HepG2 (cell line): ENCODE results near the gene ZNF771. TPM values are rescaled to one million over a fixed set of nuclear protein-coding genes. Genes with fewer than 3 reads are reported as not detected.

Source experiments
- ARID3A ChIP-seq: IDR thresholded peaks from 2 replicates; pipeline ENCODE4 v1.6.1; 2012; ENCODE audit warnings: low read depth, low read length, improper control_type of control experiment
- BRD4 ChIP-seq: sonication (generic); formaldehyde crosslinking; IDR thresholded peaks from 2 replicates; pipeline ENCODE4 v1.4.0; 2020; ENCODE audit warnings: missing genetic modification reagents
- DMAP1 ChIP-seq: IDR thresholded peaks from 2 replicates; pipeline ENCODE4 v1.6.1; 2016
- GRHL1 ChIP-seq: sonication (generic); formaldehyde crosslinking; conservative IDR thresholded peaks from 2 replicates; pipeline ENCODE4 v1.8.0; 2022; ENCODE audit warnings: missing genetic modification reagents
- RNF2 ChIP-seq: fragments of 450-650 bp; conservative IDR thresholded peaks from 2 replicates; pipeline ENCODE4 v1.6.1; 2016; ENCODE audit warnings: low read depth
- SNAPC2 ChIP-seq: sonication (generic); formaldehyde crosslinking; IDR thresholded peaks from 2 replicates; pipeline ENCODE4 v1.8.1; 2022; ENCODE audit warnings: mild to moderate bottlenecking, missing genetic modification reagents
- SRSF4 ChIP-seq: fragments of 200-400 bp; formaldehyde crosslinking; IDR thresholded peaks from one replicate; pipeline ENCODE4 v1.6.1; 2018; ENCODE audit warnings: mild to moderate bottlenecking, low read depth, low read length, moderate library complexity; ENCODE audit not compliant: poor library complexity, severe bottlenecking
- TGIF2 ChIP-seq: IDR thresholded peaks from 2 replicates; pipeline ENCODE4 v1.6.1; 2016; ENCODE audit warnings: control low read depth, missing compliant biosample characterization
- TRIM22 ChIP-seq: fragments of 450-650 bp; IDR thresholded peaks from 2 replicates; pipeline ENCODE4 v1.6.1; 2017
- ZFP91 ChIP-seq: sonication (generic); formaldehyde crosslinking; IDR thresholded peaks from 2 replicates; pipeline ENCODE4 v1.9.0; 2022; ENCODE audit warnings: missing genetic modification reagents, mild to moderate bottlenecking, borderline replicate concordance
- ZHX1 ChIP-seq: sonication (generic); formaldehyde crosslinking; IDR thresholded peaks from 2 replicates; pipeline ENCODE4 v1.8.1; 2022; ENCODE audit warnings: low read depth, mild to moderate bottlenecking, missing genetic modification reagents
- ZMYM4 ChIP-seq: sonication (generic); formaldehyde crosslinking; IDR thresholded peaks from 2 replicates; pipeline ENCODE4 v1.8.1; 2023; ENCODE audit warnings: mild to moderate bottlenecking, missing genetic modification reagents
- ZNF350 ChIP-seq: sonication (generic); formaldehyde crosslinking; IDR thresholded peaks from 2 replicates; pipeline ENCODE4 v1.4.0; 2020; ENCODE audit warnings: mild to moderate bottlenecking, low read depth, missing genetic modification reagents, borderline replicate concordance
- ZNF580 ChIP-seq: IDR thresholded peaks from 2 replicates; pipeline ENCODE4 v1.6.1; 2016; ENCODE audit warnings: low read depth, borderline replicate concordance
- ZNF652 ChIP-seq: IDR thresholded peaks from 2 replicates; pipeline ENCODE4 v1.6.1; 2016; ENCODE audit warnings: low read depth, borderline replicate concordance
- ZNF768 ChIP-seq: sonication (generic); formaldehyde crosslinking; IDR thresholded peaks from 2 replicates; pipeline ENCODE4 v1.4.0; 2020; ENCODE audit warnings: missing genetic modification reagents
- ZNF776 ChIP-seq: sonication (generic); formaldehyde crosslinking; IDR thresholded peaks from 2 replicates; pipeline ENCODE4 v1.4.0; 2020; ENCODE audit warnings: mild to moderate bottlenecking, missing genetic modification reagents
- ZNF790 ChIP-seq: sonication (generic); formaldehyde crosslinking; IDR thresholded peaks from 2 replicates; pipeline ENCODE4 v1.8.0; 2022; ENCODE audit warnings: missing genetic modification reagents, mild to moderate bottlenecking, borderline replicate concordance
- ZSCAN25 ChIP-seq: sonication (generic); formaldehyde crosslinking; IDR thresholded peaks from 2 replicates; pipeline ENCODE4 v1.8.0; 2022; ENCODE audit warnings: mild to moderate bottlenecking, missing genetic modification reagents
- ZSCAN9 ChIP-seq: IDR thresholded peaks from 2 replicates; pipeline ENCODE4 v1.6.1; 2016; ENCODE audit warnings: borderline replicate concordance
- polyA plus RNA-seq, 8 experiments: library from polyadenylated mRNA; depleted of rRNA in 3 of 8; stranded (reverse) in 7 of 8; unstranded in 1 of 8; fragments of >200 nt; fragmentation: Illumina TruSeq in 4 of 8; extraction: Trizol in 4 of 8; gene quantifications; 2 replicates each; pipeline versions ENCODE4 v1.2.1 to v1.2.3, GENCODE V29; 2011 to 2016; ENCODE audit warnings: low read depth in 4 of 8, missing spikeins in 1 of 8, mixed read lengths in 1 of 8; ENCODE audit not compliant: insufficient read depth in 1 of 8
- total RNA-seq, 5 experiments: library from RNA; depleted of rRNA; stranded (reverse); fragments of >200 nt; fragmentation: Illumina TruSeq; extraction: Trizol; gene quantifications; 2 replicates each; pipeline ENCODE4 v1.2.3, GENCODE V29; 2016; ENCODE audit warnings: low read depth in 1 of 5

Gene ZNF771
- total and polyA plus RNA-seq, 2 of the 13 experiments (the other 11 are each of a cell fraction or from before 2014, with no cell fraction given) = 5.0 to 11.8 TPM

- TF ChIP-seq ZSCAN9 (CRISPR knock-in tag) = no peak
- no peak for TF ChIP-seq ZMYM4 (CRISPR knock-in tag)
- no peak for TF ChIP-seq RNF2
- TF ChIP-seq TRIM22 = no peak
- TF ChIP-seq ARID3A = no peak
- TF ChIP-seq ZHX1 (CRISPR knock-in tag) = no peak
- no peak for TF ChIP-seq GRHL1
- TF ChIP-seq SNAPC2 (CRISPR knock-in tag) = no peak
- no peak for TF ChIP-seq SRSF4
- no peak for TF ChIP-seq ZNF790 (CRISPR knock-in tag)
- TF ChIP-seq ZNF776 (CRISPR knock-in tag) = no peak
- TF ChIP-seq ZNF652 = no peak
- TF ChIP-seq ZNF580 (CRISPR knock-in tag) = no peak
- TF ChIP-seq ZNF768 (CRISPR knock-in tag) = no peak
- no peak for TF ChIP-seq BRD4 (CRISPR knock-in tag)
- TF ChIP-seq TGIF2 (CRISPR knock-in tag) = no peak
- no peak for TF ChIP-seq ZFP91
- no peak for TF ChIP-seq DMAP1 (CRISPR knock-in tag)
- 0 out of 2 replicates have a peak, but pooled peaks have one; percentile 3 for TF ChIP-seq ZNF350 (CRISPR knock-in tag)
- TF ChIP-seq ZSCAN25 = no peak
Observed at GRCh38 chr16:30379158-30379783, 28.1 kb upstream of the ZNF771 start (continued).
